Caki2 (cell line): Measurements from ENCODE around the gene LMF2. TPM values are rescaled to one million over a fixed set of nuclear protein-coding genes. Genes with fewer than 3 reads are reported as not detected.

Source experiments
- DNase-seq: peaks from one replicate; pipeline ENCODE4 v3.0.0-alpha.2; 2015; ENCODE audit warnings: low read depth
- in situ Hi-C: cut with HindIII; loops from 2 replicates; pipeline ENCODE4 v1.10.0; 2016; ENCODE audit warnings: low sequenced_read_pairs, low pct_unique_long_range_greater_than_20kb, mixed read lengths
- total RNA-seq: library from RNA; depleted of rRNA; stranded (reverse); fragments of >200 nt; shearing (Covaris generic); gene quantifications from 2 replicates; pipeline ENCODE4 v1.2.3, GENCODE V29; 2014; ENCODE audit warnings: low replicate concordance; rRNA removed

LMF2 gene
- total RNA-seq, 1 experiment from 2014 or later: 112 TPM

DNA sequence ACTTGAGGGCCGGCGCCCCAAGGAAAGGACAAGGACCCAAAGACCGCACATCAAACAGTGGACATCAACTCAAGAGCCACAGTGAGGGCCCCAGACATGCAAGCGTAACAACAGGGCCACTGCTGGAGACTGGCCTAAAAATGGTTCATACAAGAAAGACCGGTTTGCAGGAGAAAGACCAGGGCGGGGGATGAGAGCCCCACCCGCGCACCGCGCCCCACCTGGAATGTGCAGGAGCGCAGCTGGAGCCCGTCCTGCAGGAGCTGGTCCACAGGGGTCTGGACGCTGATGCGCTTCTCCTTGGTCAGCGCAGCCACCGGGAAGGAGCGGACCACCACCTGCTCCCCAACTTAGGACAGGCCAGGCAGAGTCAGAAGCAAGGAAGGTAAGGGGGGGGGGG is 46.6 kb downstream of the LMF2 start:
- in situ Hi-C loops: no loop called here

DNA sequence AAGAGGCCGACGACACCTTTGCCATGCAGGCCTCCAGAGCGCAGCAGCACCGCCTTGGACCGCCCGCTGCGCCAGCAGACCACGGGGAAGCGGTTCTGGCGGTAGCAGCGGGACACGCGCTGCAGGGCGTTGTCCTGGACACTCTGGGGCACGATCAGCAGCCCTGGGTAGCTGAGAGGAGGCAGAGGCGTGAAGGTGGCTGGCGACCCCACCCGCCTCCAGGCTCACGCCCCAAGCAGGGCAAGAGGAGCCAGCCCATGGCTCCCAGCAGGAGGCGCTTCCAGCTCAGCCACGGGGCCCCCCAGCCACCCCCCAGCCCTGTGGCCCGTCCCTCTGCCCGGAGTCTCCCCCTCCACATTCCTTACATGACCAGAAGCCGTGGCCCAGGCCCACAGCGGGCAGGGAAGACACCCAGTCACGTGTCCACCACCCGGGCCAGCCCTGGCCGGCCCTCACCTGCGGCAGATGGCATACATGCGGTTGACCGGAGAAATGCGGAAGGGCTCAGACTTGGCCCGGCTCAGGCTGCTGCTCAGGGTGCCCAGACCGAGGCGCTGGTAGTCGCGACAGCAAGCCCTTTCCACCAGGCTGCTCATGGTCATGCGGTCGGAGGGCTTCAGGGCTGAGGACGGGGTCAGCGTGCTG is 47.9 kb downstream of the LMF2 start:
- no peak for DNase-seq
- in situ Hi-C loops: no loop called here

More for the DNA sequence above, 46.6 kb downstream of the LMF2 start:
- DNase-seq: no peak

DNA sequence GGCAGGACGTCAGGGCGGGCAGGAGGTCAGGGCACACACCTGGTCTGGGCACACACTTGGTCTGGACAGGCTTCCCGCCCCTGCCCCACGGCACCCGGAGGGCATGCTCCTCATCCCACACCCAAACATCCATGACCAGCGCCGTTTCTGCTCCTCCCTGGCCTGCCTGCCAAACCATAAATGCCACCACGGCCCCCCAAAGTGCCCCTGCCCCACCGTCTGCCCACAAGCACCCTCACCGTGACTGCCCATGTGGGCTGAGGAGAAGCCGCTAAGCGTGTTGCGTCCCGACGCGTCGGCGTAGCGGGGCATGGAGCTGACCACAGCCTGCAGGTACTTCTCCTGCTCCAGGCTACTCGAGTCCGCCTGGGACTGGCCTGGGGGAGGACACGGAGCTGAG is 48.5 kb downstream of the LMF2 start:
- in situ Hi-C loops: no loop called here

DNA sequence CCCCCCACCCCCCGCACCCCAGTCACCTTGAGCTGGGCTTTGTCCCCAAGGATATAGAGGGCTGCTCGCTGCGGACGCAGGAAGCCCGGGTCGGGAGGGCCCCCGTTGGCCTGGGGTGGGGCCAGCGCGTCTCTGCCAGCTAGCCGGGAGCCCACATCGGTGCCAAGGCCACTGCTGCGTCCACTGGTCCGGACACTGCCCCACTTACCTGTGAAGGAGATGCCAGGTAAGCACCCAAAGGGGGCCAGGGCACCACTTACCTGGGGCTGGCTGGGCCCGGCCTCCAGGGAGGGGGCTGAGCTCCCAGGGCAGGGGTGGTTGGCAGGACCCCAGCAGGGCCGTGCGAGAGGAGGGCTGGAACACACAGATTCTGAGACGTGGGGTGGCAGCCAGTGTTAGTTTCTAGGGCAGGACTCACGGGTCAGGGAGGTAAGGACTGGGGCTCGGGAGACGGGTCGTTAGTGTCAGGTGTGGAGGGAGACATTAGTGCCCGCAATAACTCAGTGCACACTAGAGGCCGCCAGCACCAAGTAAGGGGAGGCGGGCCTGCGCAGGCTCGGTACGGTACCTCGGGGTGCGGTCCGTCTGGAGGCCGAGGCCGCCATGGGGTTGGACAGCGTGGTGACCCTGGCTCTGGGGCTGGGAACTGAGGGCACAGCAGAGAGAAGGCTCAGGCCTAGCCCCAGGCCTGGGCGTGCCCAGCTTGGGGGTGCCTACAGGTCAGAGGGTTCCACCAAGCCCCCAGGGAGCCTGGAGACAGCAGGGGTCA is 50.9 kb downstream of the LMF2 start:
- in situ Hi-C loops: no loop called here
- no peak for DNase-seq

More for the DNA sequence above, 48.5 kb downstream of the LMF2 start:
- no peak for DNase-seq

DNA sequence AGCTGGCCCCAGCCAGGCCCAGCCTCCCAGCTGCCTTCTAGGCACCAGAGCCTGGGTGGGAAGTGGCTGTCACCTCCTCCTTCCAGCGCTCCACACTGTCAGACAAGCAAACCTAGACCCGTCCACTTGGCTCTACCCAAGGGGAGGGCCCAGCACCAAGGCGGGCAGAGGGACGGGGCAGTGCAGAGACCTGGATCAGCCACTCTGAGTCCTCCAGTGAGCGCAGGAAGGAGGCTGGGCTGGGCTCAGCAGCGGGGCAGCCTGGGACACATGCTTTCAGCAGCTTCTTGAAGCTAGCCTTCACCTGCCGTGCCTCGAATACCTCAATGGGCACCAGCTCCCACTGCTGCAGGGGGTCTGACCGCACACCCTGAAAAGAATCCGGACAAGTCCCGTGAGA is 51.5 kb downstream of the LMF2 start:
- DNase-seq: no peak
- in situ Hi-C loops: no loop called here

DNA sequence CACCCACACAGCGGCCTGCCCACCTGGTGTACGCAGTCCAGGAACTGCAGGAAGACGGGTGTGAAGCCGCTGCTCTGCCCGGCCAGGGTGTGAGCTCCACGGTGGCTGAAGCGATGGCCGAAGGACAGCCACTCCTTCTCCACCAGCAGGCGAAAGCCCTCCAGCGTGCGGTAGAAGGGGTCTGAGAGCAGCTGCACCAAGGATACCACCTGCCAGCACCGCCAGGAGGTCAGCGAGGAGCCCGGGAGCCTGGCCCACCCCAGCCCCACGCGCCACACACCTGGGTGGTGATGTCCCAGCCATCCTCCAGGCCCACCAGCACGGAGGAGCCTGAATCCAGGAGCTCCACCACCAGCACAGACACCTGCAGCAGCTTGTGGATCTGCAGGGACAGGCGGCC is 52.3 kb downstream of the LMF2 start:
- DNase-seq: no peak
- in situ Hi-C loops: no loop called here

DNA sequence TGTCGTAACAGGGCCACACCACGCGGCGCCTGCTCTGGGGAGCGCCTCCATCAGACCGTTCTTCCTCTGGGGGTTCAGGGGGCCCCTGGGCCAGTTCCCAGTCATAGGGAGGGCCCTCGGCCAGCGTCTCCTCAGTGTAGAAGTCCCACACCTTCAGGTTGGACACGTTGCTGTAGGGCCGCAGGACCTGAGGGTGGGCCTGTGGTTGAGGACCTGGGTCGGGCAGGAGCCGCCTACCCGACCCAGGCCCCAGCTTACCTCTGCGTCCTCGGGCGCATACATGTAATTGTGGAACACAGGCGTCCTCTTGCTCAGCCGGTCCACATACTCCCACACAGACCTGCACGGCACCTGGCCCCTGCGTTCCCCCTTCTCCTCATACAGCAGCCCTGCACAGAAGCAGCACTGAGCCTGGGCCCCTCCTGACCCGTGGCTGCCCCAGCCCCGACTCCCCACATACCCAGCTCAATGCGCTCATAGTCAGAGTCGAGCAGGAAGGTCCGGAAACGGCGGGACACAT is 52.9 kb downstream of the LMF2 start:
- in situ Hi-C loops: no loop called here
- DNase-seq: no peak

Other genes starting within 250 kb of the LMF2 start
- 142 and 149 TPM in 2 replicates for gene MAPK12, start 246.0 kb downstream of the LMF2 start, total RNA-seq
- 24.5 and 48.8 TPM in 2 replicates for gene MAPK11, start 237.3 kb downstream of the LMF2 start, total RNA-seq
- gene PLXNB2, start 200.1 kb downstream of the LMF2 start, total RNA-seq: 300 and 353 TPM in 2 replicates
- 7.8 and 24.4 TPM in 2 replicates for gene DENND6B, start 180.7 kb downstream of the LMF2 start, total RNA-seq
- 51.5 and 72.7 TPM in 2 replicates for gene PPP6R2, start 164.4 kb downstream of the LMF2 start, total RNA-seq
- 74.3 and 84.8 TPM in 2 replicates for gene SBF1, start 32.7 kb downstream of the LMF2 start, total RNA-seq
- 4.6 and 5.0 TPM in 2 replicates for gene ADM2, start 26.2 kb downstream of the LMF2 start, total RNA-seq
- gene MIOX, start 20.8 kb downstream of the LMF2 start, total RNA-seq: 1.9 TPM in 1 of 2 replicates, not detected in the other
- 133 and 152 TPM in 2 replicates for gene NCAPH2, start 522 bp upstream of the LMF2 start, total RNA-seq
- gene SCO2, start 17.9 kb upstream of the LMF2 start, total RNA-seq: 4.9 TPM in 1 of 2 replicates, not detected in the other
- 104 and 118 TPM in 2 replicates for gene TYMP, start 22.3 kb upstream of the LMF2 start, total RNA-seq
- gene KLHDC7B, start 38.2 kb upstream of the LMF2 start, total RNA-seq: not detected in 2 replicates
- gene SYCE3, start 55.2 kb upstream of the LMF2 start, total RNA-seq: not detected in 2 replicates
- gene CPT1B, start 70.7 kb upstream of the LMF2 start, total RNA-seq: 0.35 and 10.4 TPM in 2 replicates
- 21.9 and 32.2 TPM in 2 replicates for gene CHKB, start 75.1 kb upstream of the LMF2 start, total RNA-seq
- 3.0 and 5.5 TPM in 2 replicates for gene MAPK8IP2, start 93.1 kb upstream of the LMF2 start, total RNA-seq
- 32.4 and 49.5 TPM in 2 replicates for gene ARSA, start 120.5 kb upstream of the LMF2 start, total RNA-seq
- gene SHANK3, start 165.1 kb upstream of the LMF2 start, total RNA-seq: 1.1 and 2.3 TPM in 2 replicates
- not detected in 2 replicates for gene ACR, start 230.5 kb upstream of the LMF2 start, total RNA-seq